GM19351 (cell line): ENCODE results near the gene TSEN54.
A peak's percentile ranks its signal among the peaks of the same experiment; 100 is the strongest.

Source experiments
- ATAC-seq: cut with Tn5 transposase; IDR thresholded peaks from one replicate; pipeline ENCODE4 v1.9.1; 2021; ENCODE audit warnings: mild to moderate bottlenecking, moderate library complexity; ENCODE audit not compliant: unreplicated experiment

TSEN54 gene

DNA sequence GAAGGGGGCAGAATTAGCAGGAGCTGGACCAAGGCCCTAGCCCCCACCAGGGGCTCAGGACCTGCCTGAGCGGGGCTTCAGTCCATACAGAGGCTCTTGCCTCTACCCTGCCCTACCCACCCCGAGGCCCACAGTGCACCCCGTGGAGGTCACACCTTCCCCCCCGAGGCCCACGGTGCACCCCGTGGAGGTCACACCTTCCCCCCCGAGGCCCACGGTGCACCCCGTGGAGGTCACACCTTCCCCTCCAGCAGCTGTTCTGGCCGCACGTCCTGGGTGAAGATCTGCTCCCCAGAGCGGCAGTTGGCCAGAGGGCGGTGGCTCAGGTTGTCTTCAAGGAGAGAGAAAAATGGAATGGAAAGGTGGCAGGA lies 12.4 kb upstream of the TSEN54 start:
- ATAC-seq, result no peak

DNA sequence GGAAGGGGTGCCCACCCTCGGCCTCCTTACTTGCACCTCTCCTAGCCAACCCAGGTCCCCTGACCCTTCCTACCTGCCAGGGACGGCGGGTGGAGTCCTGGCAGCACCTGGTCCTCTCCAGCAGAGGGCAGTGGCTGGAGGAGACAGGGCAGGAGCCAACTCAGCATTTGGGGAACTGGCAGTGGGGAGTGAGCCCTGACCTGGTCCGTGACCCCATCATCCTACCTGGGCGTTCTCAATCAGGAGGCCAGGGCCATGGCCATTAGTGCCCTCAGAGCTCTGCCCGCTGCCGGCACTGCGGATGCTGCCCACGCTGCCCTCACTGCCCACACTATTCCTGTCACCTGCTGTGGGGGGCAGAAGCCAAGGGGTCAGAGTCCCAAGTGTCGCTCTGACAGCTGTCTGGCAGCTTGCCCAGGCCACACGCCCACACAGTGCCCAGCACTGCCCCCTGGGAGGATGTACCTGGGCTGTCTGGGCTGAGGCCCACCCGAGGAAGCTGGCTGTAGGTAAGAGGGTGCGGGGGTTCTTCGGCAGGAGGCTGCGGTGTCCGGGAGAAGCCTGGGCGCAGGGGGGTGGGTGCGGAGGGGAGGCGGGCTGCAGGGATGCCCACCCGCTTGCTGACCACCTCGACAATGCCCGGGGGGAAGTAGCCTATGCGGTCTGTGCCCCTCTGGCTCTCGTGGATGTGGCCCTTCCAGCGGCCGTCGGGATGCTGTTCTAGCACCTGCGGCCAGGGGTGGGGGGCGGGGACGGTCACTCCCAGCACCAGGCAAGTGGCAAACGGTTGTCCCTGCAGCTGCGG lies 11.8 kb upstream of the TSEN54 start:
- no peak for ATAC-seq

DNA sequence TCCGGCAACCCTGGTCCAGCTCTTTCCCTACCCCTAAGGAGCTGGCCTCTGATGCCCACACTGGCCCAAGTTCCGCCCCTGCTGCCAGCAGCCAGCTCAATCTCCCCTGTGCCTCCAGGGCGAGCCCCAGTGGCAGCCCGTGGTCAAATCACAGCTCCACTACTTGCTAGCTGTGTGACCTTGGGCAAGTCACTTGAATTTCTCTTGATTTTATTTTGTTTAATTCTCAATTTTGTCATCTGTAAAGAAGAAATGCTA lies 11.2 kb upstream of the TSEN54 start:
- ATAC-seq, result no peak

DNA sequence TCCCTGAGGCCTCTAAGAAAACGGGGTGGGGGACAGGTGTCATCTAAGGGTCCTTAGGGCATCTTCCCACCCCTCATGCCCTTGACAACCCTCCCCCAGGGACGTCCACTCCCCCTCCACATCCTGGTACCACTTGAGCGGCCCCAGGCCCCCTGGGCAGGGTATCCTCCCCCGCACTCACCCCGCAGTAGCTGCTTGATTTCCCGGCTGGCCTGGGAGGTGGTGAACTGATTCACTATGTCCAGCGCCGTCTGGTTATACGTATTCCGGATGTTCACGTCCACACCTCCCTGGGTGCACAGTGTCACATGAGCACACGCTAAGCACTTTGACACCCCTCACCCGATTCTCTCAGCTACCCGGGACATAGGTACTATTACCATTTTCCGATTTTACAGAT lies 10.7 kb upstream of the TSEN54 start:
- no peak for ATAC-seq

DNA sequence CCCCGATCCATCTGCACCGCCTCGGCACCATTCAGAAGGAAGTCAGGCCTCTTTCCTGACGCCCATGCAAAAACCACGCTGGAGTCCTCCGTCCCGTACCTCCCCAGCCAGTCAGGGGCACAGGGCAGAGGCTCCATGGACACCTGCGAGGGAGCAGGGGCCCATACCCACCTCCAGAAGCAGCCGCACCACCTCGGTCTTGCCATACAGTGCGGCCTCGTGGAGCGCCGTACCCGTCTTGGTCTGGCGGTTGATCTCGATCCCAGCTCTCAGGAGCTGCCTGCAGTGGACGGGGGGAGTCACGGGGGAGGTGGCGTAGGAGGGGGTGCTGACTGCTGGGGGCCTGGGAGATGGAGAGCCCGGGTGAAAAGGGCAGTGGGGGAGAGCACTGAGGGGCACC lies 10.2 kb upstream of the TSEN54 start:
- no peak for ATAC-seq

DNA sequence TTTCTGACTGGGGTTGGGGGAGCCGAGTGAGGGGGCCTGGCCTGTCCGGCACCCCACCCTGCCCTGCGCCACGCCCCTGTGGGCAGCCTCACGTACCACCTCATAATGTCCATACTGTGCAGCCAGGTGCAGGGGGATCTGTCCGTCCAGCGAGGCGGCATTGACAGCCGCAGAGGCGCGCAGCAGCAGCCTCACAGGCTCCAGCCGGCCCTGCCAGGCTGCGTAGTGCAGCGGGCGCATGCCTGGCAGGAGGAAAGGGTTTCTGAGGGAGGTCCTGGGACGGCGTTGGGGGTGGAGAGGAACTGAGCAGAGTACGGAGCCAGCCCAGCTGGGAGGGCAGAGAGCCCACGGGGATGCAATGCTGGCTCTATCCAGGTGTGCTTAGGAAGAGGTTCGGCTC lies 9.4 kb upstream of the TSEN54 start:
- ATAC-seq, result no peak

DNA sequence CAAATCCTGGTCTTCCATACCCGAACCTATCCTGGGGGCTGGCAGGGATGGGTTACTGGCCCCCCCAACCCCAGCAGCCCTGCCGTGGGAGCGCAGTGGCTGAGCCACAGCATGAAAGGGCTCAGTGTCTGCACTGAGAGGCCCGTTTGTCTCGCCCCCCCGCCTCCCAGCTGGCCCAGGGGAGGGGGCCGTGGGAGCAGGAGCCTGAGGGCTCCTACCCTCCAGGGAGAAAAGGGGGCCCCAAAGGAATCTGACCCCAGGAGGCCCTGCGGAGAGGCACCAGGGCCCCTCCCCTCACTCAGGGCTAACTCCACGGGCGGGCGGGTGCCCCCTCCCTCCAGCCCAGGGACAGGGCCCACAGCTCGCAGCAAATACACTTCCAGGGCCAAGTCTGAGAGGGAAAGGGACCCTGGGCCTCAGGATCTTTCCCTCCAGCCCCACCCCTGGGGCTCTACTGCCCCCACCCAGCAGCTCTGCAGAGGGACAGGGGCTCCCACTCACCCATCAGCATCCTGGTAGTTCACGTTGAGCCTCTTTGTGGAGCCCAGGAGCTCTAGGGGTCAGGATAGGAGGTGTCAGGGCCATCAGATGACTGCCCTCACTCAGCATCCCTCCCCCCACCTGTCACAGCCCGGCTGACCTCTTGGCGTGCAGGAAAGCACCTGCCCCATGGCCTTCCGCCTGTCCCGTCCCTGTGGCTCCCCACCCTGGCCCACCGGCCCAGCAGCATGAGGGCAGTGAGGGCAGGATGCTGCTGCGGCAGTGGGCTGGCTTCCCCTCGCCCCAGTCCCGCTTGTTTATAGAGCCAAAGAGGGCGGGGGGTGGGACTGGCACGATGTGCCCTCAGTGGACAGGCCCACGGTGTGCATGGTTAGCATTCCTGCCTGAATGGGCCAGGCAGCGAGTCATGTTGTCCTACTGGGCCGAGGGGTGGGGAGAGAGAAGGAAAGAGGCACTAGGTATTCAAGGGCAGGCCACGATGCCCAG lies 8.3 kb upstream of the TSEN54 start:
- no peak for ATAC-seq

DNA sequence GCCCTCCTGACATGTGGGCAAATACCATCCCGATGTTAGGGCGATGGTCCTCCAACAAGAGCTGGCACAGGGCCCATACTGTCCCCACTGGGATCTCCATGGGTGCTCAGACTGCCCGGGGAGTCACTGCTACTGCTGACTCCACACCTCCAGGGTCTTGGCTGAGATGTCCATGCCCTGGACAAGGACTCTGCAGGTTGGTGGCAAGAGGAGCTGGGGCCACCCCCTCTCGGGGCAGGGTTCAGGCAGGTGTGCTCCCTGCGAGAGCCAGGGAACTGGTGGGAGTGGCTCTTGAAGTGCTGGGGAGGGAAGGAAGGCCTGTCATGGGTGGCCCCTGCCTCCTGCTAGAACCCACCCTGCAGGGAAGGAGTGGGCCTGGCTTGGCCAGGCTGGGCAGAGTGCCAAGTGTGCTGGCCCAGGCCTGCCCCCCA lies 7.4 kb upstream of the TSEN54 start:
- no peak for ATAC-seq

DNA sequence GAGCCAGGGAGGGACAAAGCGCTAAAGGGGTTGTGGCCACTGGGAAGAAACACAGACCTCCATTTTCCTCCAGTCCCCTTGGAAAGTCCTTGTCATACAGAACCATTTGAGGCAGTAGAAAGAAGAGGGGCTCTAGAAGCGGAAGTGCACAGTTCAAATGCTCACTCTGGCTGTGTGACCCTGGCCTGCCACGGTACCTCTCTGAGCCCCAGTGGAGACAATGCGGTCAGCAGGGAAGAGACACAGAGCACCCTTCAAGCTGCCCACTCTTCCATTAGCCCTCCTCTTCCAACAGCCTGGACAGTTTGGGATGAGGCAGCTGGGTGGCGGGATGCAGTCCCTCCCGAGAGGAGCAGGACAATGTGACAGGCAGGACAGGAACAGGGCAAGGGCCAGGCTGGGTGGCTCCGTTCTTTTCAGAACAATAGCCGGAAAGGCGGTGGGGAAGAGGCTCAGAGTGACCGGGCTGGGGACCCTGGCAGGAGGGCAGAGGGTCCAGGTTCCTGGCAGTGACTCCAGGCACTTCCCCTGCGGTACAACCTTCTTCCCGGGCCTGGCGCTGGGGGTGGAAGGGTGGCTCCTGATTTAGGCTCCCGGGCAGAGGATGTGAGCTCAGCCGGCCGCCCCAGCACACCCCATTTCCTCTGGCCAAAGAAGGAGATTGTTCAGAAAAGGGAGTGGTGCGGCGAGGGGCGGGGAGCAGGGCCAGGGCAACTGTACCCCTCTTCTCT lies 6.6 kb upstream of the TSEN54 start:
- no peak for ATAC-seq

DNA sequence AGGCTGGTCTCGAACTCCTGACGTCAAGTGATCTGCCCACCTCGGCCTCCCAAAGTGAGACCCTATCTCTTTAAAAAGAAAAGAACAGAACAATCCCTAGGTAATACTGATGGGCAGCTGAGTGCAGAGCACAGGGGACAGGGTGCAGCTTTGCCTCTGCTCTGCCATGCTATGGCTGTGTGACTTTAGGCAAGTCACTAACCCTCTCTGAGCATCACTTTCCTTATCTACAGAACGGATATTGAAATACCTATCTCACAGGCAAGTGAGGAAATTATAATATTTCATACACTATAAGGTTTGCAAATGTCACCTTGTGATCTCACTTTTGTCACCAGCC lies 5.1 kb upstream of the TSEN54 start:
- no peak for ATAC-seq

DNA sequence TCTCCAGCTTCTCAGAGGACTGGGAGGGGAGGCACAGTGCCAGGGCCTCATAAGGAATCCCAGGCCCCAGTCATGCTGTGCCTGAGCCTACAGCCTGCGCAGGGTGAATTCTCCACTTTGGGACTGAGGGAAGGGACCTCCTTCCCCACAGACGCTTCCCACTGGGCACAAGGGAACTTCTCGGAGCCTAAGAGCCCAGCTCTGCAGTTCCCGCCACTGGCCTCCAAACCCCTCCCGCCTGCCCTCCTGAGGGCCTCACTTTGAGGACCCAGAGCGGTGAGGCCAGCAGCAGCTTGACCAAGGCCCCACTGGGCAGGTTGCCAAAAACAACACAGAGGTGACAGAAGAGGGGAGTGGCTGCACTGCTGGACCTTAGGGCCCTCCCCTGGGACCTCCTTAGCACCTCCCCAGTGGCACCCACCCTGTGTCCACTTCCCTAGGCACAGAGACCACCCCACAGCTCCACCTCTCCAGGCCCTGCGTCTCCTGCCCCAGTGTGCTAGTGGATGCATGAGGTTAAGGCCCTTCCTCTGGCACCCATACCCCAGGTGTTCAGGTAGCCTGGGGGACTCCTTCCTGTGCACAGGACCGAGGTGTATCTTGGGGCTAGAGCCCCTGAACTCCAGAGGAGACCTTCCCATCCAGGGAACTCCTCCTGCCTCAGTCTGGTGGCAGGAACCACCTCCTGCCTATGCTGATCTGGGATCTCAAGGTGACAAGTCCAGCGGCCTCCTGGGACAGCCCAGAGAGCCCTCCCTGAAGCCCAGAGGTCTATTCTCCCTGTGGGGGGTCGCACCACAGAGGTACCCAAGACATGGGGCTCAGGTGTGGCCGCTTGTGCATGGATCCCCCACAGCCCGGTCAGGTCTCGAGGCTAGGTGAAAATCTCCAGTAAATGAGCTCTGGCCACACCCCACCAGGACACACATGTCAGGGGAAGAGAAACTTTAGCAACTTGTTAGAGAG lies 4.4 kb upstream of the TSEN54 start:
- no peak for ATAC-seq

DNA sequence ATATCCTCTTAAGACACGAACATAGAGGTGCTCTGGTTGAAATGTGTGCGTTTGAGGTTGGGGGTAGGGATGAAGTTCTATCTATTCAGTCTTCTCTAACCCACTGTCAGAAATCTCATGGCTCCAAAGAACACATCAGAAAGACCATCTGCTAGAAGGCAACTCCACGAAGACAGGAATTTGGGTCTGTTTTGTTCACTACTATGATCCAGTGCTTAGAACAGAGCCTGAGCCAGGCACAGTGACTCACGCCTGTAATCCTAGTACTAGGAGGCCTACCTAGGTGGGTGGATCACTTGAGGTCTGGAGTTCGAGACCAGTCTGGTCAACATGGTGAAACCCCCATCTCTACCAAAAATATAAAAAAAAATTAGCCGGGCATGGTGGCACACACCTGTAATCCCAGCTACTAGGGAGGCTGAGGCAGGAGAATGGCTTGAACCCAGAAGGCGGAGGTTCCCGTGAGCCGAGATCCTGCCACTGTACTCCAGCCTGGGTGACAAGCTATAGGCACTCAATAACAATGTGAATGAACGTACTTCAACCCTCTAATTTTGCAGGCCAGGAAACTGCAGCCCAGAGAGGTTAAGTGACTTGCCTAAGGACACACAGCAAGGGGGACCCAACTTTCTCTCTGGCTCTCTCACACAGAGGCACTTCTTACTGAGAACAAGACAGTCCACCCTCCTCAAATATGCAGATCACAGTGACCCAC lies 3.2 kb upstream of the TSEN54 start:
- no peak for ATAC-seq

DNA sequence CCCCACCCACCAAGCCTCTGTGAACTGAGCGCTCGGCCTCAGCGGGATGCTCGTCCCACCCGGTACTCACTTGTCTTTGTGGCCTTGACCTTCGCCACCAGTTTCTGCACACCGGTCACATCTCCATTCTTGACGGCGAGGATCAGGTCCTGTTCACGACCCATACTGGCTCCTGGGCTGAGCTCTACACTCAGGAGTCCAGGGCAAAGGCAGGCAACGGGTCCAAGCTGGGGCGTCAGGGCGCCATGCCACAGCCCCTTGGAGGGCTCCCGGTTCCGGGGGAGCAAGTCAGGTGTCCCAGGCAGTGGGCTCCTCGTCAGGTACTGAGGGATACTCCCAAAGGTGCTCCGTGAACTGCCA lies 2.7 kb upstream of the TSEN54 start:
- no peak for ATAC-seq

DNA sequence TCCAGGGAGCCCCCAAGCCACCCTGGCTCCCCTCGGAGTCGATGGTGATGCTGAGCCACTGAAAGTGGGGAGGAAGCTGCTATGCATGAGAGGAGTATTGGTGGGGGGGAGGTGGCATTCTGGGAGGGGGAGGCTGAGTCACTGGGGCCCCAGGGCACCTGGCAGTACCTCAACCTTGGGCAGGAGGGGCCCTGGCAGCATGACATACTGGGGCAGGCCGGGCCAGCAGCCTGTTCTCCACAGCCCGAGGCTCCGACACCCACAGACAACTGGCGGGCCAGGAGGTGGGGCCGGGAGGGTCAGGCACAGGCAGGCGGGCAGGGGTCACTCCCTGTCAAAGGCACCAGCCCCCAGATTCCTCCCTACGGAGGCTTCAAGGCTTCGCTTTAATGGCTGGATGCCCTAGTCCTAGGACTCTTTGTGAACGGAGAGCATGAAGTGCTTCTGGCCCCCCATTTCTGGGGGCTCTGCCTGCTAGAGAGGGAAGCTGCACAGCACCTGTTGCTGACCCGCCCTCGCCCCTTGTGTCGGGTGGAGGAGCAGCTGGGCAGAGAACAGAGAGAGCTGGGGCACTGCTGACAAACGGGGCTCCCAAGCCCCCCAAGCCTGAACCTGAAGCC lies 1.9 kb upstream of the TSEN54 start:
- ATAC-seq, result no peak

DNA sequence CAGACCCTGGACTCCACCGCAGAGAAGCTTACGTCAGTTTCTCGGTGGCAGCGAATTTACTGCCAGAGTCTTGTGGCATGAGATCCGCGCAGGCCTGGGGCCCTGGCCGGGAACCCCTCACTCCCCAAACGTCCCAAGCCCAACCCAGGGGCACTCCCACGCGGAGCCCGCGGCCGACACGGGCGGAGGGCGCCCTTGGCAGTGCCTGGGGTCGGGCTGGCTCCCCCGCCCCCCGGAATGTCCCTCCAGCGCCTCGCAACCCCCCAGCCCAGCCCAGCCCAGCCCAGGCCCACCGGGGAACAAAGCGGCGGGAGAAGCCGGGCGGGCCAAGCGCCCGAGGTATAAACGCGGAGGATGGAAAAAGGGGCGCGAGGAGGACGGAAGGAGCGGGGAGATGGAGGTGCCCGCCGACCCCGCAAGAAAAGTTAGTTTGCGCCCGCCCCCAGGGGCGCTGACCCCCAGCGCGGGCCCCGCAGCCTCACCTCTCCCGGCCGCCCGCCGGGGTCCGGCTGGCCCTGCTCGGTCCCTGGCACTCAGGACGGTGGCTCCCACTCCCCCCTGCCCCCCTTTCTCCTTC lies 1.3 kb upstream of the TSEN54 start:
- no peak for ATAC-seq

DNA sequence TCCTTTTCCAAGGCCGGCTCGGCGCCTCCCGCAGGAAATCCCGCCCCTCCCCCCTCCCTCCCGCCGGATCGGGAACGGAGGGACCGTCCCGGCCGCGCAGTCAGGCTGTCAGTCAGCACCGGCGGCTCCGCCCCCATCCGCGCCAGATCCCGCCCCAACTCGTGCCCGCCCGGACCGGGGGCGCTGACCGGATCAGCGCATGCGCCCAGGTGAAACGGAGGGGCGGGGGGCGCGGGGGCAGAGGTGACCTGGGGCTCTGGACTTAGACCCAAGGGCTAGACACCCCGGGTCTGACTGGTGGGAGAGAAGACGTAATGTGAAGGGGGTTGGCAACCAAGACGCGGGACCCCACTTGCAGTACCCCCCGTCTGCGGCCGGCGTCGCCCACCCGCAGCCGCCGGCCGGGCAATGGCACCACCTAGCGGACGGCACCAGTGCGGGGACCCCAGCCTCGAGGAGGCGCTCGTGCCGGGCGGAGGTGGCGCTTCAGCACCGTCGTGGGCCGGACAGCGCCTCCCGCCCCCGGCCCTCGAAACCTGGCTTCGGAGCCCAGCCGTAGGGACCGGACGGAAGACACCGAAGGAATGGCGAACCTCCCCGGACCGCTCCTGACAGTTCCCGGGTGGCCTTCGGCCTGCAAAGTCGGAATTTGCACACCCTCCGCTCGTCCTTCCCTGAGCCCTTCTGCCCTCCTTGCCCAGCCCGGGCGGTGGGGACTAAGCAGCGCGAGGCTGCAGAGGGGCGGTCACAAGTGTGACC lies 653 bp upstream of the TSEN54 start, which contains the start of gene CASKIN2:
TSS of gene CASKIN2 (minus strand) at position 42 of the 759 bp plus-strand sequence. CDS start 1,733 bp downstream, outside the sequence.
- peak; percentile 34 for ATAC-seq

DNA sequence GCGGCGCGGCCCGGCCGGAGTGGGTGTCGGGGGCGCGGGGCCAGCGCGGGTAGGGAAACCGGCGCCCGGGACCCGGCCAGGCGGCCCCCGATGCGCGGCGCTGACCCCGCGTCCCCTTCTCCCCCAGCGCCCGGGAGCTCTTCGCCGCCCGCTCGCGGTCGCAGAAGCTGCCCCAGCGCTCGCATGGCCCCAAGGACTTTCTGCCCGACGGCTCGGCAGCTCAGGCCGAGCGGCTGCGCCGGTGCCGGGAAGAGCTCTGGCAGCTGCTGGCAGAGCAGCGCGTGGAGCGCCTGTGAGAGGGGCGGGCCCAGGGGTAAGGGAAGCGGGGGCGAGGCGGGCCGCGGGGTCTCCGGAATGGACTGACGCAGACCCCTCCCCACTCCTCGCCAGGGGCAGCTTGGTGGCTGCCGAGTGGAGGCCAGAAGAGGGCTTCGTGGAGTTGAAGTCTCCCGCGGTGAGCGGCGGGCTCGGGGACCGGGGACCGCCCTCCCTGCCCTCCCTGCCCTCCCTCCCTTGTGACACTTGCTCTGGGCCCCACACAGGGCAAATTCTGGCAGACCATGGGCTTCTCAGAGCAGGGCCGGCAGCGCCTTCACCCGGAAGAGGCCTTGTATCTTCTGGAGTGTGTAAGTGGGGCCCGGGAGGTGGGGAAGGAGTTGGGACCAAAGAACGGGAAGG lies 430 bp downstream of the TSEN54 start:
- peak; percentile 19 for ATAC-seq
